GM18858 (cell line): ENCODE data around the gene ACTL6B.
"Not testable (repeated sequence)": the region's sequence is repeated elsewhere in the genome, so short reads cannot be mapped to it uniquely, and the experiment has no call there.

ENCODE experiments used
- ATAC-seq: cut with Tn5 transposase; IDR thresholded peaks from one replicate; pipeline ENCODE4 v1.9.1; 2021; ENCODE audit not compliant: unreplicated experiment

ACTL6B gene

GRCh38 chr7:100671353-100672327, 15.4 kb upstream of the ACTL6B start:
- no peak for ATAC-seq

- no peak for ATAC-seq
Observed at GRCh38 chr7:100670074-100670473, 13.8 kb upstream of the ACTL6B start.

GRCh38 chr7:100669106-100669505, 12.9 kb upstream of the ACTL6B start:
- not testable (repeated sequence) for ATAC-seq

- no peak for ATAC-seq
Observed at GRCh38 chr7:100668069-100668449, 11.8 kb upstream of the ACTL6B start.

- no peak for ATAC-seq
Observed at GRCh38 chr7:100667331-100668068, 11.3 kb upstream of the ACTL6B start.

GRCh38 chr7:100665168-100665726, 9.0 kb upstream of the ACTL6B start:
- ATAC-seq = no peak

- ATAC-seq = not testable (repeated sequence)
Observed at GRCh38 chr7:100662194-100662776, 6.0 kb upstream of the ACTL6B start.

- ATAC-seq = no peak
Observed at GRCh38 chr7:100654908-100655831, 1.1 kb downstream of the ACTL6B start.

GRCh38 chr7:100649826-100650565, 6.3 kb downstream of the ACTL6B start:
- ATAC-seq = no peak

GRCh38 chr7:100642534-100642907, 13.7 kb downstream of the ACTL6B start:
- ATAC-seq = no peak

GRCh38 chr7:100641860-100642533, 14.3 kb downstream of the ACTL6B start:
- no peak for ATAC-seq

GRCh38 chr7:100641463-100641859, 14.8 kb downstream of the ACTL6B start, which contains the start of gene TFR2:
TFR2 (minus strand) TSS chr7:100641552; CDS start chr7:100641509, 43 bp downstream.
- ATAC-seq = no peak

GRCh38 chr7:100640517-100641440, 15.5 kb downstream of the ACTL6B start:
- no peak for ATAC-seq

GRCh38 chr7:100639995-100640516, 16.2 kb downstream of the ACTL6B start:
- ATAC-seq = no peak

GRCh38 chr7:100632951-100633717, 23.1 kb downstream of the ACTL6B start:
- ATAC-seq = no peak

- ATAC-seq = no peak
Observed at GRCh38 chr7:100630066-100630465, 26.2 kb downstream of the ACTL6B start.
